Body of pancreas (tissue), 4 donors: ENCODE measurements around the gene DOCK9. TPM values are rescaled to one million over a fixed set of nuclear protein-coding genes. Genes with fewer than 3 reads are reported as not detected.
"Not testable (repeated sequence)": the region's sequence is repeated elsewhere in the genome, so short reads cannot be mapped to it uniquely, and the experiment has no call there.

Experiments
- ATAC-seq: fragments of 150-250 bp; one replicate; pipeline ENCODE4 v1.9.1; 2016
- DNase-seq, 4 donors: peaks; one replicate each; pipeline ENCODE4 v3.0.0-alpha.2; 2019
- H3K27ac ChIP-seq, 4 donors: fragments of 200-600 bp; sonication (generic); 1 replicate in 3 of 4; 2 replicates in 1 of 4; pipeline versions ENCODE4 v1.5.1 to v1.6.1; 2016 to 2019; ENCODE audit warnings: mild to moderate bottlenecking in 1 of 4, mixed read lengths in 1 of 4, moderate library complexity in 1 of 4
- H3K27me3 ChIP-seq, 2 donors: fragments of 200-600 bp; sonication (generic); one replicate each; pipeline ENCODE4 v1.6.0; 2016; ENCODE audit warnings: mild to moderate bottlenecking in 1 of 2
- H3K36me3 ChIP-seq, 2 donors: fragments of 200-600 bp; sonication (generic); replicated peaks in 1 of 2; 2 replicates each; pipeline ENCODE4 v1.5.1; 2016; ENCODE audit warnings: low read depth in 2 of 2; ENCODE audit not compliant: insufficient read depth in 1 of 2
- H3K4me1 ChIP-seq: fragments of 200-600 bp; sonication (generic); one replicate; pipeline ENCODE4 v1.6.0; 2016
- H3K4me3 ChIP-seq, 2 donors: fragments of 200-600 bp; sonication (generic); 1 replicate in 1 of 2; 2 replicates in 1 of 2; pipeline ENCODE4 v1.5.1; 2016 to 2019
- H3K9me3 ChIP-seq, 3 donors: fragments of 200-600 bp; sonication (generic); 1 replicate in 2 of 3; 2 replicates in 1 of 3; pipeline ENCODE4 v1.5.1; 2016
- CTCF ChIP-seq, 7 experiments: fragments of 450-650 bp in 4 of 7; fragments of 200-600 bp in 3 of 7; sonication (generic) in 3 of 7; IDR thresholded peaks; one replicate each; pipeline ENCODE4 v1.5.1; 2016 to 2019; ENCODE audit warnings: antibody characterized with exemption in 7 of 7
- POLR2A ChIP-seq, 3 donors: fragments of 450-650 bp; IDR thresholded peaks; one replicate each; pipeline ENCODE4 v1.6.1; 2016; ENCODE audit warnings: antibody characterized with exemption in 3 of 3, mild to moderate bottlenecking in 2 of 3
- WGBS, 2 donors: methylation state at CpG; one replicate each; pipeline ENCODE4 v1.1.5; 2017; 5-methylcytosine and 5-hydroxymethylcytosine counted together
- intact Hi-C: fragments of 100-400 bp; cut with DNase I; formaldehyde crosslinking; loops from one replicate; pipeline ENCODE4 v1.15.1; 2023
- total RNA-seq, 2 donors: library from RNA; depleted of rRNA; stranded (reverse); fragments of >200 nt; gene quantifications; one replicate each; pipeline ENCODE4 v1.1.0, GENCODE V29; 2016

Gene DOCK9
- total RNA-seq, 2 donors from 2014 or later, result 35.3 to 73.5 TPM

- ATAC-seq, result peak; percentile 7
- WGBS, 2 donors, result 72 to 85% methylated on average over 15 of the region's 15 CpGs
Measured at GRCh38 chr13:98761986-98762616, 215.8 kb downstream of the DOCK9 start.

GRCh38 chr13:98761126-98761985, 216.5 kb downstream of the DOCK9 start:
- Histone ChIP-seq H3K36me3 (no peaks in the 10 kb centered on the region), H3K4me1 (no peaks in the 10 kb centered on the region), H3K27me3 (no peaks in the 10 kb centered on the region), H3K4me3 (no peak overlapping the region), H3K27ac (peak overlapping the region in 2 of 4 donors; percentile 31 to 36), H3K9me3 (no peaks in the 10 kb centered on the region)
- DNase-seq (peak in 2 of 4 donors; percentile 30 to 43), ATAC-seq (peak; percentile 80)
- 59 to 64% methylated on average over 15 of the region's 15 CpGs for WGBS, 2 donors
- peak in 2 of 7 experiments; percentile 5 to 8 for TF ChIP-seq CTCF (IDR thresholded peaks at IDR 0.05)
- no peak for TF ChIP-seq POLR2A (IDR thresholded peaks at IDR 0.05)
- intact Hi-C loops, result no loop called here

More at GRCh38 chr13:98761986-98762616, 215.8 kb downstream of the DOCK9 start:
- DNase-seq, result no peak
- Histone ChIP-seq H3K4me1 (no peaks in the 10 kb centered on the region), H3K9me3 (no peaks in the 10 kb centered on the region), H3K27ac (peak overlapping the region in 2 of 4 donors; percentile 31 to 36), H3K4me3 (no peak overlapping the region), H3K36me3 (no peaks in the 10 kb centered on the region), H3K27me3 (no peaks in the 10 kb centered on the region)
- intact Hi-C loops, result no loop called here
- no peak for TF ChIP-seq POLR2A (IDR thresholded peaks at IDR 0.05)
- no peak for TF ChIP-seq CTCF (IDR thresholded peaks at IDR 0.05)

- WGBS, 2 donors, result 76 to 87% methylated on average over 9 of the region's 9 CpGs
- intact Hi-C loops, result no loop called here
- Histone ChIP-seq H3K27ac (no peak overlapping the region), H3K4me1 (peaks cover 15% of the 10 kb centered on the region), H3K36me3 (no peaks in the 10 kb centered on the region), H3K9me3 (no peaks in the 10 kb centered on the region), H3K4me3 (no peak overlapping the region), H3K27me3 (peaks cover 0 to 6% of the 10 kb centered on the region in 2 donors)
- TF ChIP-seq CTCF (IDR thresholded peaks at IDR 0.05) (no peak), POLR2A (IDR thresholded peaks at IDR 0.05) (no peak)
- ATAC-seq, result no peak
- no peak for DNase-seq
Measured at GRCh38 chr13:98755729-98756128, 222.1 kb downstream of the DOCK9 start.

- H3K27ac ChIP-seq, result no peak overlapping the region
- no peaks in the 10 kb centered on the region for H3K36me3 ChIP-seq
- DNase-seq (no peak), ATAC-seq (no peak)
- H3K9me3 ChIP-seq, result no peaks in the 10 kb centered on the region
- no peak for TF ChIP-seq CTCF (IDR thresholded peaks at IDR 0.05)
- no peak for TF ChIP-seq POLR2A (IDR thresholded peaks at IDR 0.05)
- H3K4me3 ChIP-seq, result no peak overlapping the region
- peaks cover 0 to 6% of the 10 kb centered on the region in 2 donors for H3K27me3 ChIP-seq
- 80 to 85% methylated on average over 2 of the region's 2 CpGs for WGBS, 2 donors
- intact Hi-C loops, result no loop called here
- H3K4me1 ChIP-seq, result peaks cover 15% of the 10 kb centered on the region
Measured at GRCh38 chr13:98755116-98755515, 222.7 kb downstream of the DOCK9 start.

- H3K27me3 ChIP-seq, ATAC-seq: not testable (repeated sequence)
Measured at GRCh38 chr13:98754468-98754867, 223.4 kb downstream of the DOCK9 start.

More at GRCh38 chr13:98754468-98754867, 223.4 kb downstream of the DOCK9 start:
- H3K36me3 ChIP-seq, H3K9me3 ChIP-seq, H3K4me3 ChIP-seq, DNase-seq, intact Hi-C loops, H3K27ac ChIP-seq: not testable (repeated sequence)
- peaks cover 15% of the 10 kb centered on the region for H3K4me1 ChIP-seq
- WGBS, 2 donors, result 85 to 91% methylated on average over 4 of the region's 4 CpGs
